Calu3 (cell line): ENCODE results near the gene SMCO1. TPM values are rescaled to one million over a fixed set of nuclear protein-coding genes. Genes with fewer than 3 reads are reported as not detected.

ENCODE experiments used
- BruUV-seq: library from RNA; stranded (reverse); fragments of 400-500 nt; replicated peaks from 2 replicates; lab custom pipeline; 2021; lab: Mats Ljungman, UMichigan
- CTCF ChIA-PET: fragments of 300-600 bp; sonication (Branson Sonifier 250); formaldehyde crosslinking; loops from one replicate; lab custom pipeline; 2022; ENCODE audit warnings: antibody characterized with exemption; lab: Charles Lee
- DNase-seq: peaks from one replicate; pipeline ENCODE4 v3.0.0; 2022
- H3K27ac Mint-ChIP-seq: one replicate; pipeline ENCODE4 v1.8.0; 2022; ENCODE audit warnings: mixed read lengths; ENCODE audit not compliant: unreplicated experiment
- H3K27me3 Mint-ChIP-seq: one replicate; pipeline ENCODE4 v1.8.0; 2022; ENCODE audit warnings: mixed read lengths; ENCODE audit not compliant: unreplicated experiment
- H3K36me3 Mint-ChIP-seq: one replicate; pipeline ENCODE4 v1.8.0; 2022; ENCODE audit warnings: mild to moderate bottlenecking, moderate library complexity, mixed read lengths; ENCODE audit not compliant: insufficient read depth, unreplicated experiment
- H3K4me1 Mint-ChIP-seq: one replicate; pipeline ENCODE4 v1.8.0; 2022; ENCODE audit warnings: mild to moderate bottlenecking, low read depth, mixed read lengths; ENCODE audit not compliant: unreplicated experiment
- H3K4me3 Mint-ChIP-seq: one replicate; pipeline ENCODE4 v1.8.0; 2022; ENCODE audit warnings: mild to moderate bottlenecking, low read depth, moderate library complexity, mixed read lengths; ENCODE audit not compliant: unreplicated experiment
- H3K9me3 Mint-ChIP-seq: one replicate; pipeline ENCODE4 v1.8.0; 2022; ENCODE audit warnings: low read depth, mixed read lengths; ENCODE audit not compliant: unreplicated experiment
- intact Hi-C: fragments of 100-400 bp; cut with micrococcal nuclease; formaldehyde crosslinking; loops from one replicate; pipeline ENCODE4 v1.10.0; 2022; ENCODE audit not compliant: unreplicated experiment
- total RNA-seq: library from RNA; stranded (reverse); gene quantifications from 2 replicates; pipeline ENCODE4 v1.2.3, GENCODE V29; 2022
- TF ChIP-seq, protein P1 (sequence below): fragments of 200-600 bp; IDR thresholded peaks from one replicate; pipeline ENCODE4 v1.8.0; 2022; ENCODE audit warnings: antibody characterized with exemption; ENCODE audit not compliant: unreplicated experiment

SMCO1 gene
- total RNA-seq, 1 experiment from 2014 or later = not detected

DNA sequence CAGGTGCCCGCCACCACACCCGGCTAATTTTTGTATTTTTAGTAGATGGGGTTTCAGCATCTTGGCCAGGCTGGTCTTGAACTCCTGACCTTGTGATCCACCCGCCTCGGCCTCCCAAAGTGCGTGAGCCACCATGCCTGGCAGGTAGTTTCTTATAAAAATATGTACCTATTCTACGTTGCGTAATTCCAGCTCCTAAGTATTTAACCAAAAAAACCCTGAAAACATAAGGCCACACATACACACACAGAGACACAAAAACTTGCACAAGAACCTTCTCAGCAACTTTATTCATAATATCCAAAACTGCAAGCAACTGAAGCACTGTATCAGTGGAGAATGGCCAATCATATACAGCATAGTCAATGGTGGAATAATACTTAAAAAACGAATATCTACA, 16.8 kb downstream of the SMCO1 start:
- no peak overlapping the region for H3K27ac Mint-ChIP-seq
- TF ChIP-seq, protein P1, sequence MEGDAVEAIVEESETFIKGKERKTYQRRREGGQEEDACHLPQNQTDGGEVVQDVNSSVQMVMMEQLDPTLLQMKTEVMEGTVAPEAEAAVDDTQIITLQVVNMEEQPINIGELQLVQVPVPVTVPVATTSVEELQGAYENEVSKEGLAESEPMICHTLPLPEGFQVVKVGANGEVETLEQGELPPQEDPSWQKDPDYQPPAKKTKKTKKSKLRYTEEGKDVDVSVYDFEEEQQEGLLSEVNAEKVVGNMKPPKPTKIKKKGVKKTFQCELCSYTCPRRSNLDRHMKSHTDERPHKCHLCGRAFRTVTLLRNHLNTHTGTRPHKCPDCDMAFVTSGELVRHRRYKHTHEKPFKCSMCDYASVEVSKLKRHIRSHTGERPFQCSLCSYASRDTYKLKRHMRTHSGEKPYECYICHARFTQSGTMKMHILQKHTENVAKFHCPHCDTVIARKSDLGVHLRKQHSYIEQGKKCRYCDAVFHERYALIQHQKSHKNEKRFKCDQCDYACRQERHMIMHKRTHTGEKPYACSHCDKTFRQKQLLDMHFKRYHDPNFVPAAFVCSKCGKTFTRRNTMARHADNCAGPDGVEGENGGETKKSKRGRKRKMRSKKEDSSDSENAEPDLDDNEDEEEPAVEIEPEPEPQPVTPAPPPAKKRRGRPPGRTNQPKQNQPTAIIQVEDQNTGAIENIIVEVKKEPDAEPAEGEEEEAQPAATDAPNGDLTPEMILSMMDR = no peak
- CTCF ChIA-PET = no interaction called here
- H3K4me1 Mint-ChIP-seq = peaks cover 18% of the 10 kb centered on the region
- no TSS peak for BruUV-seq
- no peaks in the 10 kb centered on the region for H3K27me3 Mint-ChIP-seq
- no peak for DNase-seq
- H3K9me3 Mint-ChIP-seq = no peaks in the 10 kb centered on the region
- H3K4me3 Mint-ChIP-seq = no peak overlapping the region
- peaks cover 60% of the 10 kb centered on the region for H3K36me3 Mint-ChIP-seq
- intact Hi-C loops = no loop called here

DNA sequence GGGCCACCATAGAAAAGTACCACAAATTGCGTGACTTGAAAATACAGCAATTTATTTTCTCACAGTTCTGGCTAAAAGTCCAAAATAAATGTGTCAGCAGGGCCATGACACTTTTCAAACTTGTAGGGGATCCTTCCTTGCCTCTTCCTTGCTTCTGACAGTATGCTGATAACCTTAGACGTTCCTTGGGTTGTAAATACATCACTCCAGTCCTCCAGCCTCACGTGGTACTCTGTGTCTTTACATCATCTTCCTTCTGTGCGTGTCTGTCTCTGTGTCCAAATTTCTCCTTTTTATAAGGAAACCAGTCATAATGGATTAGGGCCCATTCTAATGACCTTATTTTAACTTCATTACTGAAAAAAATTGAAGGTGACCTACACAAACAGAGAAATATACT, 19.0 kb downstream of the SMCO1 start:
- TF ChIP-seq, protein P1 = no peak
- Mint-ChIP-seq H3K27ac (no peak overlapping the region), H3K9me3 (no peaks in the 10 kb centered on the region), H3K36me3 (peaks cover 44% of the 10 kb centered on the region), H3K27me3 (no peaks in the 10 kb centered on the region), H3K4me3 (no peak overlapping the region), H3K4me1 (peaks cover 26% of the 10 kb centered on the region)
- BruUV-seq = no TSS peak
- CTCF ChIA-PET = no interaction called here
- intact Hi-C loops = no loop called here
- no peak for DNase-seq

DNA sequence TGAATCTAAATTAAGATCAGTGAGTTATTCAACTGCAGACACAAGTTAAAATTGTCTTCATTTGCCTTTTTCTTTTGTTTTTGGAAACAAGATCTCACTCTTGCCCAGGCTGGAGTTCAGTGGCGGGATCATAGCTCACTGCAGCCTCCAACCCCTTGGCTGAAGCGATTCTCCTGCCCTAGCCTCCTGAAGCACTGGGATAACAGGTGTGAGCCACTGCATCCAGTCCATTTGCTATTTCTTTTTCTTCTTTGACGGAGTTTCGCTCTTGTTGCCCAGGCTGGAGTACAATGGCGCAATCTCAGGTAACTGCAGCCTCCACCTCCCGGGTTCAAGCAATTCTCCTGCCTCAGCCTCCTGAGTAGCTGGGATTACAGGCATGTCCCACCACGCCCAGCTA, 21.9 kb downstream of the SMCO1 start:
- DNase-seq = no peak
- no peak overlapping the region for H3K27ac Mint-ChIP-seq
- peaks cover 20% of the 10 kb centered on the region for H3K36me3 Mint-ChIP-seq
- CTCF ChIA-PET = interaction anchor here (0.7 kb wide), 1 partner anchor 92 kb away, joined by 3 read pairs; no protein-coding TSS in a partner anchor
- no peaks in the 10 kb centered on the region for H3K27me3 Mint-ChIP-seq
- intact Hi-C loops = no loop called here
- no TSS peak for BruUV-seq
- H3K9me3 Mint-ChIP-seq = no peaks in the 10 kb centered on the region
- peaks cover 8% of the 10 kb centered on the region for H3K4me1 Mint-ChIP-seq
- TF ChIP-seq, protein P1 = no peak
- no peak overlapping the region for H3K4me3 Mint-ChIP-seq

DNA sequence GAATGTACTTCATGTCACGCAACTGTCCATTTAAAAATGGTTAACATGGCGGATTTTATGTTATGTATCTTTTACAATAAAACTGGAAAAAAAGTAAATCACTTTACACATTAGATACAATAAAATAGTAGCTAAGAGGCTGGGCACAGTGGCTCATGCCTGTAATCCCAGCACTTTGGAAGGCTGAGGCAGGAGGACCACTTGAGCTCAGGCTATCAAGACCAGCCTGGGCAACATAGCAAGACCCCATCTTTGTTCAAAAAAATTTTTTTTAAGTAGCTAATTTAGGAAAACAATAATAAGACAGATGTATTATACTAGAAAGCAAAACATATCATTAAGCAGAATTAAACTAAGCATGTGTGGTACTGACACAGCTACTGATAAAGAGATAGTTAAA, 23.1 kb downstream of the SMCO1 start:
- Mint-ChIP-seq H3K36me3 (peaks cover 21% of the 10 kb centered on the region), H3K27ac (peak overlapping the region; percentile 34)
- BruUV-seq = no TSS peak

More for the DNA sequence above, 23.1 kb downstream of the SMCO1 start:
- Mint-ChIP-seq H3K9me3 (no peaks in the 10 kb centered on the region), H3K27me3 (no peaks in the 10 kb centered on the region), H3K4me3 (no peak overlapping the region), H3K4me1 (peaks cover 8% of the 10 kb centered on the region)
- CTCF ChIA-PET = no interaction called here
- no peak for DNase-seq
- TF ChIP-seq, protein P1 = no peak
- intact Hi-C loops = no loop called here
